Measurements from ENCODE around the gene SEMA3E.
"Not testable (repeated sequence)": the region's sequence is repeated elsewhere in the genome, so short reads cannot be mapped to it uniquely, and the experiment has no call there.

The SEMA3E gene

GRCh38 chr7:83648464-83649241 is at the start of gene SEMA3E:
Gene SEMA3E, minus strand, starts transcription at chr7:83649139.
- no peak for DNase-seq (ENCODE audit: low read depth)

GRCh38 chr7:83697804-83698530 is 49.0 kb upstream of the SEMA3E start:
- no peak for DNase-seq (ENCODE audit: low read depth)

- no peak for DNase-seq (ENCODE audit: low read depth)
Measured at GRCh38 chr7:83696101-83696500, 47.2 kb upstream of the SEMA3E start.

- no peak for DNase-seq (ENCODE audit: low read depth)
Measured at GRCh38 chr7:83695128-83695960, 46.4 kb upstream of the SEMA3E start.

- DNase-seq (ENCODE audit: low read depth), result no peak
Measured at GRCh38 chr7:83693256-83693655, 44.3 kb upstream of the SEMA3E start.

GRCh38 chr7:83691095-83691494 is 42.2 kb upstream of the SEMA3E start:
- DNase-seq (ENCODE audit: low read depth), result no peak

- no peak for DNase-seq (ENCODE audit: low read depth)
Measured at GRCh38 chr7:83689855-83690254, 40.9 kb upstream of the SEMA3E start.

GRCh38 chr7:83686416-83686815 is 37.5 kb upstream of the SEMA3E start:
- no peak for DNase-seq (ENCODE audit: low read depth)

- no peak for DNase-seq (ENCODE audit: low read depth)
Measured at GRCh38 chr7:83684928-83685327, 36.0 kb upstream of the SEMA3E start.

- no peak for DNase-seq (ENCODE audit: low read depth)
Measured at GRCh38 chr7:83681200-83681778, 32.4 kb upstream of the SEMA3E start.

GRCh38 chr7:83677180-83677866 is 28.4 kb upstream of the SEMA3E start:
- DNase-seq (ENCODE audit: low read depth), result no peak

GRCh38 chr7:83673291-83673690 is 24.4 kb upstream of the SEMA3E start:
- DNase-seq (ENCODE audit: low read depth), result not testable (repeated sequence)

GRCh38 chr7:83672157-83672556 is 23.2 kb upstream of the SEMA3E start:
- DNase-seq (ENCODE audit: low read depth), result no peak

- no peak for DNase-seq (ENCODE audit: low read depth)
Measured at GRCh38 chr7:83663131-83663530, 14.2 kb upstream of the SEMA3E start.

GRCh38 chr7:83658126-83658525 is 9.2 kb upstream of the SEMA3E start:
- no peak for DNase-seq (ENCODE audit: low read depth)

GRCh38 chr7:83655951-83656556 is 7.1 kb upstream of the SEMA3E start:
- DNase-seq (ENCODE audit: low read depth), result no peak

- DNase-seq (ENCODE audit: low read depth), result no peak
Measured at GRCh38 chr7:83652481-83652880, 3.5 kb upstream of the SEMA3E start.

- no peak for DNase-seq (ENCODE audit: low read depth)
Measured at GRCh38 chr7:83649701-83650100, 762 bp upstream of the SEMA3E start.

- no peak for DNase-seq (ENCODE audit: low read depth)
Measured at GRCh38 chr7:83646027-83646426, 2.9 kb downstream of the SEMA3E start.

- DNase-seq (ENCODE audit: low read depth), result no peak
Measured at GRCh38 chr7:83643739-83644138, 5.2 kb downstream of the SEMA3E start.

- no peak for DNase-seq (ENCODE audit: low read depth)
Measured at GRCh38 chr7:83643012-83643411, 5.9 kb downstream of the SEMA3E start.
